ENCODE results near the gene FAM53C. TPM values are rescaled to one million over a fixed set of nuclear protein-coding genes. Genes with fewer than 3 reads are reported as not detected.

FAM53C gene
- total and polyA plus RNA-seq, 10 of the 15 experiments (the other 5 are each of a cell fraction or from before 2014, with no cell fraction given): 8.0 to 31.3 (median 24.0) TPM

DNA sequence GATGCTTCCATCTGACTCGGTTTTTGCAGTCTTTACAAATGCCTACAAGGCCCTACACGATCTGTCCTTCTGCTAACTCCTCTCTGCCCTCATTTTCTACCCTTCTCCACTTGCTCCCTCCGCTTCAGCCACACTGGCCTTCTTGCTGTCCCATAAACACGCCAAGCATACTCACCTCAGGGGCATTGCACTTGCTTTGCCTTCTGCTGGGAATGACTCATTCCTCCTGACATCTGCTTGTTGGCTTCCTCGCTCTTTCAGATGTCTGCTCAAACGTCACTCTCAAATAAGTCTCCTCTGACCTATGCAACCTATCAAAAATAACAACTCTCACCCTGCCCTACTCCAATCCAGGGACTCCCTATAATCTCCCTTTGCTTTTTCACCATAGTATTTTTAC lies 34.7 kb upstream of the FAM53C start (continued):
- TF ChIP-seq SPI1 (IDR thresholded peaks at IDR 0.05; ENCODE audit: borderline replicate concordance, insufficient read depth, low read depth, low read length) (no peak), ZNF24 (IDR thresholded peaks at IDR 0.05) (no peak), FOXK2 (IDR thresholded peaks at IDR 0.05) (no peak), IRF4 (IDR thresholded peaks at IDR 0.05; ENCODE audit: low read depth, low read length) (no peak)
- TF ChIP-seq, protein P1, sequence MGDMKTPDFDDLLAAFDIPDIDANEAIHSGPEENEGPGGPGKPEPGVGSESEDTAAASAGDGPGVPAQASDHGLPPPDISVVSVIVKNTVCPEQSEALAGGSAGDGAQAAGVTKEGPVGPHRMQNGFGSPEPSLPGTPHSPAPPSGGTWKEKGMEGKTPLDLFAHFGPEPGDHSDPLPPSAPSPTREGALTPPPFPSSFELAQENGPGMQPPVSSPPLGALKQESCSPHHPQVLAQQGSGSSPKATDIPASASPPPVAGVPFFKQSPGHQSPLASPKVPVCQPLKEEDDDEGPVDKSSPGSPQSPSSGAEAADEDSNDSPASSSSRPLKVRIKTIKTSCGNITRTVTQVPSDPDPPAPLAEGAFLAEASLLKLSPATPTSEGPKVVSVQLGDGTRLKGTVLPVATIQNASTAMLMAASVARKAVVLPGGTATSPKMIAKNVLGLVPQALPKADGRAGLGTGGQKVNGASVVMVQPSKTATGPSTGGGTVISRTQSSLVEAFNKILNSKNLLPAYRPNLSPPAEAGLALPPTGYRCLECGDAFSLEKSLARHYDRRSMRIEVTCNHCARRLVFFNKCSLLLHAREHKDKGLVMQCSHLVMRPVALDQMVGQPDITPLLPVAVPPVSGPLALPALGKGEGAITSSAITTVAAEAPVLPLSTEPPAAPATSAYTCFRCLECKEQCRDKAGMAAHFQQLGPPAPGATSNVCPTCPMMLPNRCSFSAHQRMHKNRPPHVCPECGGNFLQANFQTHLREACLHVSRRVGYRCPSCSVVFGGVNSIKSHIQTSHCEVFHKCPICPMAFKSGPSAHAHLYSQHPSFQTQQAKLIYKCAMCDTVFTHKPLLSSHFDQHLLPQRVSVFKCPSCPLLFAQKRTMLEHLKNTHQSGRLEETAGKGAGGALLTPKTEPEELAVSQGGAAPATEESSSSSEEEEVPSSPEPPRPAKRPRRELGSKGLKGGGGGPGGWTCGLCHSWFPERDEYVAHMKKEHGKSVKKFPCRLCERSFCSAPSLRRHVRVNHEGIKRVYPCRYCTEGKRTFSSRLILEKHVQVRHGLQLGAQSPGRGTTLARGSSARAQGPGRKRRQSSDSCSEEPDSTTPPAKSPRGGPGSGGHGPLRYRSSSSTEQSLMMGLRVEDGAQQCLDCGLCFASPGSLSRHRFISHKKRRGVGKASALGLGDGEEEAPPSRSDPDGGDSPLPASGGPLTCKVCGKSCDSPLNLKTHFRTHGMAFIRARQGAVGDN (IDR thresholded peaks at IDR 0.05): no peak

DNA sequence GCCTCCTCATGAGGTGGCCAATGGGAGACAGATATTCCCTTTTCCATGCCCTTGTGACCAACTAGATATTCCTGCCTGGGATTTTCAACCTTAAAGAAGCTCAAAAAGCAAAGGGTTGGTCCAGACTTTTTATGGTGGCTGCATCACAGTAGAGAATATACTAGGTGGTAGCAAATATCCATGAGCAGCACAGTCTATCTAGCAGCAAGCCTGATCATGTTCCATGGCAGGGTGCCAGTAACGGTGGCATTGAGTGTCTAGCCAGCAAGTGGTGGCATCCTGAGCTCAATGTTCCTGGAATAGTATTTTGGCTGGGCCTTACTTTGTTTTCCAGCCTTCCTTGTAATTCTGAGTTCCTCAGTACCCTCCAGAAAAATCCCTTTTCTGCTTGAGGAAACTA lies 32.3 kb upstream of the FAM53C start:
- in situ Hi-C loops (cut with MboI): no loop called here
- POLR2A ChIA-PET: no interaction called here

More for the DNA sequence above, 32.3 kb upstream of the FAM53C start:
- H3K4me2 ChIP-seq (ENCODE audit: control insufficient read depth, insufficient read depth): no peak overlapping the region
- H3K9me3 ChIP-seq (replicated peaks; ENCODE audit: control insufficient read depth, insufficient read depth, low read length): no peaks in the 10 kb centered on the region
- BruUV-seq (replicated peaks): no TSS peak
- no peaks in the 10 kb centered on the region for H3K4me1 ChIP-seq (ENCODE audit: control insufficient read depth, insufficient read depth, low read length)
- no peak overlapping the region for H3K4me3 ChIP-seq
- TF ChIP-seq SREBF1 (IDR thresholded peaks at IDR 0.05; ENCODE audit: low read length): no peak
- TF ChIP-seq, protein P2, sequence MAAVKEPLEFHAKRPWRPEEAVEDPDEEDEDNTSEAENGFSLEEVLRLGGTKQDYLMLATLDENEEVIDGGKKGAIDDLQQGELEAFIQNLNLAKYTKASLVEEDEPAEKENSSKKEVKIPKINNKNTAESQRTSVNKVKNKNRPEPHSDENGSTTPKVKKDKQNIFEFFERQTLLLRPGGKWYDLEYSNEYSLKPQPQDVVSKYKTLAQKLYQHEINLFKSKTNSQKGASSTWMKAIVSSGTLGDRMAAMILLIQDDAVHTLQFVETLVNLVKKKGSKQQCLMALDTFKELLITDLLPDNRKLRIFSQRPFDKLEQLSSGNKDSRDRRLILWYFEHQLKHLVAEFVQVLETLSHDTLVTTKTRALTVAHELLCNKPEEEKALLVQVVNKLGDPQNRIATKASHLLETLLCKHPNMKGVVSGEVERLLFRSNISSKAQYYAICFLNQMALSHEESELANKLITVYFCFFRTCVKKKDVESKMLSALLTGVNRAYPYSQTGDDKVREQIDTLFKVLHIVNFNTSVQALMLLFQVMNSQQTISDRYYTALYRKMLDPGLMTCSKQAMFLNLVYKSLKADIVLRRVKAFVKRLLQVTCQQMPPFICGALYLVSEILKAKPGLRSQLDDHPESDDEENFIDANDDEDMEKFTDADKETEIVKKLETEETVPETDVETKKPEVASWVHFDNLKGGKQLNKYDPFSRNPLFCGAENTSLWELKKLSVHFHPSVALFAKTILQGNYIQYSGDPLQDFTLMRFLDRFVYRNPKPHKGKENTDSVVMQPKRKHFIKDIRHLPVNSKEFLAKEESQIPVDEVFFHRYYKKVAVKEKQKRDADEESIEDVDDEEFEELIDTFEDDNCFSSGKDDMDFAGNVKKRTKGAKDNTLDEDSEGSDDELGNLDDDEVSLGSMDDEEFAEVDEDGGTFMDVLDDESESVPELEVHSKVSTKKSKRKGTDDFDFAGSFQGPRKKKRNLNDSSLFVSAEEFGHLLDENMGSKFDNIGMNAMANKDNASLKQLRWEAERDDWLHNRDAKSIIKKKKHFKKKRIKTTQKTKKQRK (IDR thresholded peaks at IDR 0.05; ENCODE audit: low read depth, low read length): no peak
- TF ChIP-seq TBL1XR1 (IDR thresholded peaks at IDR 0.05; ENCODE audit: low read depth, low read length): no peak
- no peak for TF ChIP-seq JUND (IDR thresholded peaks at IDR 0.05; ENCODE audit: low read depth, low read length)
- no peak for TF ChIP-seq ZNF207 (IDR thresholded peaks at IDR 0.05; ENCODE audit: borderline replicate concordance)
- RAD21 ChIA-PET (ENCODE audit: unreplicated experiment): no interaction called here
- FAIRE-seq: no peak
- no peak for ATAC-seq
- WGBS (ENCODE audit: insufficient coverage, insufficient replicate concordance, low lambda C conversion rate, missing lambda C conversion rate): 6% methylated on average over 1 of the region's 1 CpG
- no peak overlapping the region for H3K27ac ChIP-seq (ENCODE audit: control insufficient read depth, insufficient read depth)
- no peaks in the 10 kb centered on the region for H4K20me1 ChIP-seq (ENCODE audit: control insufficient read depth, insufficient read depth)
- H3K36me3 ChIP-seq (ENCODE audit: control insufficient read depth in 2 of 2, insufficient read depth in 2 of 2, low read length in 1 of 2): no peaks in the 10 kb centered on the region
- H3K27me3 ChIP-seq (replicated peaks in 1 of 2; ENCODE audit: control insufficient read depth in 2 of 2, insufficient read depth in 2 of 2, low read length in 1 of 2): no peaks in the 10 kb centered on the region
- CTCF ChIA-PET: no interaction called here
- no peak overlapping the region for H2AFZ ChIP-seq (ENCODE audit: control insufficient read depth, low read depth, low read length)
- no peaks in the 10 kb centered on the region for H3K79me2 ChIP-seq (ENCODE audit: control insufficient read depth, insufficient read depth, low read length)
- H3K9ac ChIP-seq (ENCODE audit: control insufficient read depth, insufficient read depth, low read length): no peak overlapping the region
- DNase-seq (ENCODE audit: low read depth, low spot score): no peak
- intact Hi-C loops (cut with micrococcal nuclease; ENCODE audit: unreplicated experiment): no loop called here
- SMC1A ChIA-PET (ENCODE audit: uncharacterized antibody, unreplicated experiment): interaction anchor here (0.7 kb wide), 1 partner anchor 37 kb away, joined by 3 read pairs; no protein-coding TSS in a partner anchor

All from GM12878 (cell line).